DMS53 treated with DMSO at 0.1 percent for 48 hours (cell line): ENCODE measurements around the gene TPRA1.

Experiments
- DNase-seq: peaks from one replicate; lab custom pipeline; 2025; ENCODE audit not compliant: unreplicated experiment; lab: John Stamatoyannopoulos, UW

TPRA1 gene

GRCh38 chr3:127593178-127593577 lies 2.6 kb upstream of the TPRA1 start:
- DNase-seq, result no peak

- DNase-seq, result no peak
Measured at GRCh38 chr3:127590282-127590592, 296 bp downstream of the TPRA1 start.

- DNase-seq, result no peak
Measured at GRCh38 chr3:127589600-127590281, 792 bp downstream of the TPRA1 start.

- no peak for DNase-seq
Measured at GRCh38 chr3:127588806-127589577, 1.5 kb downstream of the TPRA1 start.

GRCh38 chr3:127587876-127588275 lies 2.7 kb downstream of the TPRA1 start:
- DNase-seq, result no peak

- DNase-seq, result no peak
Measured at GRCh38 chr3:127585813-127586413, 4.6 kb downstream of the TPRA1 start.

GRCh38 chr3:127585163-127585812 lies 5.2 kb downstream of the TPRA1 start:
- no peak for DNase-seq

GRCh38 chr3:127584734-127585133 lies 5.8 kb downstream of the TPRA1 start:
- DNase-seq, result no peak

- no peak for DNase-seq
Measured at GRCh38 chr3:127580327-127581060, 10.0 kb downstream of the TPRA1 start.

GRCh38 chr3:127578802-127579201 lies 11.7 kb downstream of the TPRA1 start:
- DNase-seq, result no peak

GRCh38 chr3:127578168-127578567 lies 12.4 kb downstream of the TPRA1 start:
- DNase-seq, result no peak

GRCh38 chr3:127577448-127577847 lies 13.1 kb downstream of the TPRA1 start:
- no peak for DNase-seq

- peak; percentile 68 for DNase-seq
Measured at GRCh38 chr3:127574880-127575878, 15.4 kb downstream of the TPRA1 start.

- DNase-seq, result no peak
Measured at GRCh38 chr3:127573912-127574311, 16.6 kb downstream of the TPRA1 start.

- no peak for DNase-seq
Measured at GRCh38 chr3:127573401-127573800, 17.1 kb downstream of the TPRA1 start.

GRCh38 chr3:127572735-127573134 lies 17.8 kb downstream of the TPRA1 start:
- no peak for DNase-seq

GRCh38 chr3:127572186-127572585 lies 18.3 kb downstream of the TPRA1 start:
- DNase-seq, result no peak

GRCh38 chr3:127570520-127570919 lies 20.0 kb downstream of the TPRA1 start:
- DNase-seq, result no peak

GRCh38 chr3:127569160-127569559 lies 21.4 kb downstream of the TPRA1 start:
- no peak for DNase-seq

GRCh38 chr3:127568586-127568985 lies 21.9 kb downstream of the TPRA1 start:
- no peak for DNase-seq
